ENCODE results near the gene SMAD9. TPM values are rescaled to one million over a fixed set of nuclear protein-coding genes. Genes with fewer than 3 reads are reported as not detected.

Gene SMAD9
- total RNA-seq, 6 experiments from 2014 or later = 0.80 to 1.5 (median 1.3) TPM

GRCh38 chr13:36819739-36820090 is 100.3 kb downstream of the SMAD9 start:
- H3K27ac ChIP-seq = peak overlapping the region in 2 of 3 donors; percentile 70 to 74
- under 1% methylated on average over 14 of the region's 20 CpGs for WGBS (ENCODE audit: insufficient coverage, low coverage, low lambda C conversion rate, missing lambda C conversion rate)
- no peaks in the 10 kb centered on the region for H3K36me3 ChIP-seq
- no peak for DNase-seq
- peak overlapping the region; percentile 70 to 96 (median 73) for H3K4me3 ChIP-seq
- intact Hi-C loops (cut with DNase I) = no loop called here
- H3K27me3 ChIP-seq = no peaks in the 10 kb centered on the region
- no peak for TF ChIP-seq POLR2A (IDR thresholded peaks at IDR 0.05)
- no peak for TF ChIP-seq CTCF (IDR thresholded peaks at IDR 0.05)
- peak; percentile 10 to 24 (median 12) for ATAC-seq
- no peaks in the 10 kb centered on the region for H3K9me3 ChIP-seq
- H3K4me1 ChIP-seq = peaks cover 0 to 11% (median 0%) of the 10 kb centered on the region in 4 donors

- H3K9me3 ChIP-seq = no peaks in the 10 kb centered on the region
- H3K27me3 ChIP-seq = no peaks in the 10 kb centered on the region
- peak in 3 of 4 donors; percentile 2 to 27 (median 18) for TF ChIP-seq CTCF (IDR thresholded peaks at IDR 0.05)
- TF ChIP-seq POLR2A (IDR thresholded peaks at IDR 0.05) = peak; percentile 57
- intact Hi-C loops (cut with DNase I) = no loop called here
- ATAC-seq (peak; percentile 97 to 99 (median 98)), DNase-seq (peak; percentile 94 to 95 (median 94))
- no peaks in the 10 kb centered on the region for H3K36me3 ChIP-seq
- H3K4me3 ChIP-seq = peak within 1 kb of the TSS; percentile 70 to 96 (median 73)
- H3K4me1 ChIP-seq = peaks cover 0 to 13% (median 0%) of the 10 kb centered on the region in 4 donors
- 1% methylated on average over 33 of the region's 78 CpGs for WGBS (ENCODE audit: insufficient coverage, low coverage, low lambda C conversion rate, missing lambda C conversion rate)
- H3K27ac ChIP-seq = peak within 1 kb of the TSS; percentile 54 to 74 (median 70)
Observed at GRCh38 chr13:36818804-36819738, 101.0 kb downstream of the SMAD9 start, which contains the start of gene RFXAP. Gene RFXAP (plus strand): TSS chr13:36819222. CDS start chr13:36819358, 136 bp downstream.

DNA sequence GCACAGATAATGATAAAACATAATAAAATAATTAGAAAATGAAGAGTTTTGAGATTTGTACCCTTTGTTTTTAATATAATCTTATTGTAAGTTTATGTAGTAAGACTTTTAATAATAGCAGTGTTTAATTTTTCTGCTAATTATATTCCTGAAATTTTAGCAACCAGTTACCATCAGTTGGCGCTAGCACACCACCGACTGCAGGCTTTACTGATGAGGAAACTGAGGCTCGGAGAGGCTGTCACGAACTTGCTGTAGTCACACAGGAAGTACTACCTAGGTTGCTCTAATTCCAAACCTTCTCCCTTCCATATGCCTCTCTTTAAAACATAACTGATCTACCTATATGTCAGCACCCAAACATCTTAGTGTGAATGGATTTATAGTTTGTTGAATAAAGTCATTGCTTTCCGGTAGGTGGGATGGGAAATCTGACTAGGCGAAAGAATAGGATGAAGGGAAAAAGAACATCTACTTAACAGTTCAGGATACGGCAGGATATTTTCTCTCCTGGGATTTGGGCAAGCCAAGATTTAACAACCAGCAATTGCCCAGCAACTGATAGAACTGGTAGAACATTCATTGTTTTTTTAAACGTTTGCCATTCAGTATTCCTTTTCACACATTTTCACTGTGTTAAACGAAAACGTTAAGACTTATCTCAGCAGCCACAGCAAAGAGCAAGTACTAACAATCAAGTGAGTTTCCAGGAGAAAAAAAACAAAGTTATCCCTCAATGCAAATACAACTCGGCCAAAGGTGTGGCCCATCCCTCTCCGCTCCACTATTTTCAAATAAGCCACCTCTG is 101.8 kb downstream of the SMAD9 start:
- peaks cover 0 to 13% (median 0%) of the 10 kb centered on the region in 4 donors for H3K4me1 ChIP-seq
- TF ChIP-seq CTCF (IDR thresholded peaks at IDR 0.05) (no peak), POLR2A (IDR thresholded peaks at IDR 0.05) (no peak)
- intact Hi-C loops (cut with DNase I) = no loop called here
- H3K27ac ChIP-seq = peak overlapping the region in 1 of 3 donors; percentile 74
- peak; percentile 15 to 39 (median 18) for ATAC-seq
- no peaks in the 10 kb centered on the region for H3K27me3 ChIP-seq
- H3K36me3 ChIP-seq = no peaks in the 10 kb centered on the region
- H3K4me3 ChIP-seq = peak overlapping the region; percentile 70 to 96 (median 73)
- no peak for DNase-seq
- no peaks in the 10 kb centered on the region for H3K9me3 ChIP-seq
- 29% methylated on average over 12 of the region's 12 CpGs for WGBS (ENCODE audit: insufficient coverage, low coverage, low lambda C conversion rate, missing lambda C conversion rate)

DNA sequence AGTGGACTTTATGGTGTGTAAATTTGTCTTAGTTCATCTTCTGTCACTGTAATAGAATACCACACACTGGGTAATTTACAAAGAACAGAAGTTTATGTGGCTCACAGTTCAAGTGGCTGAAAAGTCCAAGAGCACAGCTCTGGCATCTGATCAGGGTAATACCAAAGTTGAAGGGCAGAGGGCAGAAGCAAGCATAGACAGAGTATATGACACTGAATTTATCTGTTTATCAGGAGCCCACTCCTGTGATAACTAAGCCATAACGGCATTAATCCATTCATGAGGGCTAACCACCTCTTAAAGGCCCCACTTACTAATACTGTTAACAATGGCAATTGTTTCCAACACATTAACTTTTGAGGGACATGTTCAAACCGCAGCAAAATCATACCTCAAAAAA is 105.0 kb downstream of the SMAD9 start:
- WGBS (ENCODE audit: insufficient coverage, low coverage, low lambda C conversion rate, missing lambda C conversion rate) = 60% methylated on average over 2 of the region's 2 CpGs
- Histone ChIP-seq H3K27ac (no peak overlapping the region), H3K27me3 (no peaks in the 10 kb centered on the region), H3K4me3 (no peak overlapping the region), H3K36me3 (no peaks in the 10 kb centered on the region), H3K4me1 (peaks cover 0 to 6% (median 0%) of the 10 kb centered on the region in 4 donors), H3K9me3 (no peaks in the 10 kb centered on the region)
- intact Hi-C loops (cut with DNase I) = no loop called here
- no peak for ATAC-seq
- TF ChIP-seq POLR2A (IDR thresholded peaks at IDR 0.05) (no peak), CTCF (IDR thresholded peaks at IDR 0.05) (peak in 2 of 4 donors; percentile 11 to 16)
- no peak for DNase-seq

Data from right lobe of liver (tissue), 6 donors.